Adipose tissue (tissue), 3 donors: ENCODE measurements around the gene STAU1. TPM values are rescaled to one million over a fixed set of nuclear protein-coding genes. Genes with fewer than 3 reads are reported as not detected.
"Not testable (repeated sequence)": the region's sequence is repeated elsewhere in the genome, so short reads cannot be mapped to it uniquely, and the experiment has no call there.

Experiments
- H3K27ac ChIP-seq: one replicate; pipeline ENCODE4 v1.5.1; 2013; ENCODE audit warnings: low read depth, low read length
- WGBS, 3 donors: extraction: QIAGEN DNeasy Blood & Tissue Kit; methylation state at CpG; one replicate each; pipeline ENCODE4 v1.1.7; 2013; 5-methylcytosine and 5-hydroxymethylcytosine counted together
- polyA plus RNA-seq, 3 donors: library from polyadenylated mRNA; stranded (reverse); fragments of 200-250 nt; gene quantifications; one replicate each; pipeline ENCODE4 v1.2.3, GENCODE V29; 2013
- donor health status: healthy with polysubstance abuse.
- donor health status: Bipolar disorder and iron deficiency.
- donor health status: healthy.

The STAU1 gene
- 10 to 100 TPM; 32.0 to 44.1 (median 39.7) TPM for polyA plus RNA-seq

GRCh38 chr20:49187851-49188641 lies at the start of gene STAU1:
TSS of gene STAU1 (minus strand) at chr20:49188334. CDS start at chr20:49166201, 22,133 bp downstream.
- H3K27ac ChIP-seq, result no peak within 1 kb of the TSS
- WGBS, 3 donors, result 0% methylated on average over 39 to 89 of the region's 89 CpGs

- H3K27ac ChIP-seq, result no peak overlapping the region
- 85 to 93% (median 93%) methylated on average over 4 of the region's 4 CpGs for WGBS, 3 donors
Measured at GRCh38 chr20:49237531-49237930, 49.4 kb upstream of the STAU1 start.

GRCh38 chr20:49236301-49236700 lies 48.2 kb upstream of the STAU1 start:
- no peak overlapping the region for H3K27ac ChIP-seq
- 92 to 94% (median 93%) methylated on average over 9 of the region's 9 CpGs for WGBS, 3 donors

GRCh38 chr20:49234831-49235230 lies 46.7 kb upstream of the STAU1 start:
- WGBS, 3 donors, result 90 to 97% (median 94%) methylated on average over 6 of the region's 6 CpGs
- no peak overlapping the region for H3K27ac ChIP-seq

GRCh38 chr20:49233226-49233625 lies 45.1 kb upstream of the STAU1 start:
- whole genome bisulfite sequencing, 3 donors, result 93 to 95% (median 93%) methylated on average over 10 of the region's 10 CpGs
- no peak overlapping the region for H3K27ac ChIP-seq

GRCh38 chr20:49231471-49231870 lies 43.3 kb upstream of the STAU1 start:
- H3K27ac ChIP-seq, result no peak overlapping the region
- 70 to 96% (median 82%) methylated on average over 7 of the region's 7 CpGs for WGBS, 3 donors

GRCh38 chr20:49230561-49231133 lies 42.5 kb upstream of the STAU1 start:
- no peak overlapping the region for H3K27ac ChIP-seq
- WGBS, 3 donors, result 55 to 75% (median 56%) methylated on average over 8 of the region's 8 CpGs

- H3K27ac ChIP-seq, result no peak overlapping the region
- WGBS, 3 donors, result 88 to 92% (median 91%) methylated on average over 10 of the region's 10 CpGs
Measured at GRCh38 chr20:49230021-49230420, 41.9 kb upstream of the STAU1 start.

GRCh38 chr20:49229381-49229780 lies 41.2 kb upstream of the STAU1 start:
- H3K27ac ChIP-seq, result no peak overlapping the region
- WGBS, 3 donors, result 87 to 94% (median 90%) methylated on average over 2 of the region's 2 CpGs

GRCh38 chr20:49228676-49229075 lies 40.5 kb upstream of the STAU1 start:
- H3K27ac ChIP-seq, result no peak overlapping the region

GRCh38 chr20:49225896-49226295 lies 37.8 kb upstream of the STAU1 start:
- 91 to 94% (median 92%) methylated on average over 7 of the region's 7 CpGs for WGBS, 3 donors

More at GRCh38 chr20:49228676-49229075, 40.5 kb upstream of the STAU1 start:
- WGBS, 3 donors, result 95% methylated on average over 7 to 9 of the region's 9 CpGs

GRCh38 chr20:49219924-49220831 lies 32.0 kb upstream of the STAU1 start:
- H3K27ac ChIP-seq, result no peak overlapping the region
- 65 to 69% (median 67%) methylated on average over 27 to 28 of the region's 28 CpGs for WGBS, 3 donors

More at GRCh38 chr20:49225896-49226295, 37.8 kb upstream of the STAU1 start:
- H3K27ac ChIP-seq, result no peak overlapping the region

- no peak within 1 kb of the TSS for H3K27ac ChIP-seq
- 0% methylated on average over 45 to 46 of the region's 46 CpGs for WGBS, 3 donors
Measured at GRCh38 chr20:49219091-49219923, 31.2 kb upstream of the STAU1 start, which contains the start of gene DDX27. TSS of gene DDX27 (plus strand) at chr20:49219416. CDS start at chr20:49219449, 33 bp downstream.

- WGBS, 3 donors, result 57 to 62% (median 58%) methylated on average over 13 of the region's 13 CpGs
- H3K27ac ChIP-seq, result not testable (repeated sequence)
Measured at GRCh38 chr20:49218739-49219090, 30.6 kb upstream of the STAU1 start.

- no peak overlapping the region for H3K27ac ChIP-seq
- WGBS, 3 donors, result 15 to 19% (median 18%) methylated on average over 11 of the region's 11 CpGs
Measured at GRCh38 chr20:49216991-49217578, 29.0 kb upstream of the STAU1 start.

- no peak overlapping the region for H3K27ac ChIP-seq
- WGBS, 3 donors, result 89 to 98% (median 89%) methylated on average over 3 of the region's 3 CpGs
Measured at GRCh38 chr20:49215232-49215631, 27.1 kb upstream of the STAU1 start.

- H3K27ac ChIP-seq, result no peak overlapping the region
Measured at GRCh38 chr20:49214571-49214970, 26.4 kb upstream of the STAU1 start.

GRCh38 chr20:49210757-49211110 lies 22.6 kb upstream of the STAU1 start:
- no peak overlapping the region for H3K27ac ChIP-seq
- WGBS, 3 donors, result 24 to 76% (median 68%) methylated on average over 1 of the region's 1 CpG
